ENCODE results near the gene SPSB4.
"Not testable (repeated sequence)": the region's sequence is repeated elsewhere in the genome, so short reads cannot be mapped to it uniquely, and the experiment has no call there.

GRCh38 chr3:141117982-141118381 is 66.8 kb downstream of the SPSB4 start:
- not testable (repeated sequence) for TF ChIP-seq TOX (CRISPR knock-in tag; IDR thresholded peaks at IDR 0.05; ENCODE audit: borderline replicate concordance); ZFP3 (CRISPR knock-in tag; IDR thresholded peaks at IDR 0.05)
